Measurements from ENCODE around the gene CDH13. TPM values are rescaled to one million over a fixed set of nuclear protein-coding genes. Genes with fewer than 3 reads are reported as not detected.
A peak's percentile ranks its signal among the peaks of the same experiment; 100 is the strongest.

CDH13 gene
- total RNA-seq, 2 donors from 2014 or later, result 2.9 TPM; not detected in 1

GRCh38 chr16:83353241-83353640, 726.5 kb downstream of the CDH13 start:
- WGBS, 2 donors, result 54 to 63% methylated on average over 3 of the region's 3 CpGs
- intact Hi-C loops (cut with DNase I), result no loop called here
- Histone ChIP-seq H3K36me3 (replicated peaks in 1 of 2; ENCODE audit: insufficient read depth in 1 of 2, low read depth in 2 of 2) (no peaks in the 10 kb centered on the region), H3K4me3 (no peak overlapping the region), H3K4me1 (no peaks in the 10 kb centered on the region), H3K9me3 (no peaks in the 10 kb centered on the region), H3K27me3 (peaks cover 0 to 4% of the 10 kb centered on the region in 2 donors), H3K27ac (no peak overlapping the region)
- ATAC-seq (no peak), DNase-seq (no peak)
- no peak for TF ChIP-seq CTCF (IDR thresholded peaks at IDR 0.05)

GRCh38 chr16:83354015-83354414, 727.2 kb downstream of the CDH13 start:
- no peak overlapping the region for H3K27ac ChIP-seq
- 49 to 54% methylated on average over 7 of the region's 7 CpGs for WGBS, 2 donors
- DNase-seq (no peak), ATAC-seq (no peak)
- TF ChIP-seq CTCF (IDR thresholded peaks at IDR 0.05) (no peak), POLR2A (IDR thresholded peaks at IDR 0.05) (no peak)
- no peaks in the 10 kb centered on the region for H3K4me1 ChIP-seq
- no peaks in the 10 kb centered on the region for H3K9me3 ChIP-seq
- H3K4me3 ChIP-seq, result no peak overlapping the region
- H3K36me3 ChIP-seq (replicated peaks in 1 of 2; ENCODE audit: insufficient read depth in 1 of 2, low read depth in 2 of 2), result no peaks in the 10 kb centered on the region
- H3K27me3 ChIP-seq, result peaks cover 0 to 4% of the 10 kb centered on the region in 2 donors
- intact Hi-C loops (cut with DNase I), result no loop called here

- intact Hi-C loops (cut with DNase I), result no loop called here
- DNase-seq (no peak), ATAC-seq (no peak)
- no peaks in the 10 kb centered on the region for H3K4me1 ChIP-seq
- TF ChIP-seq POLR2A (IDR thresholded peaks at IDR 0.05), result no peak
- TF ChIP-seq CTCF (IDR thresholded peaks at IDR 0.05), result no peak
- 42 to 43% methylated on average over 8 of the region's 8 CpGs for WGBS, 2 donors
- H3K9me3 ChIP-seq, result no peaks in the 10 kb centered on the region
- no peak overlapping the region for H3K4me3 ChIP-seq
- no peak overlapping the region for H3K27ac ChIP-seq
- H3K27me3 ChIP-seq, result peaks cover 0 to 4% of the 10 kb centered on the region in 2 donors
- no peaks in the 10 kb centered on the region for H3K36me3 ChIP-seq (replicated peaks in 1 of 2; ENCODE audit: insufficient read depth in 1 of 2, low read depth in 2 of 2)
These were observed 728.9 kb downstream of the CDH13 start for GRCh38 chr16:83355570-83356218.

- ATAC-seq, result no peak
- peaks cover 0 to 4% of the 10 kb centered on the region in 2 donors for H3K27me3 ChIP-seq
- H3K9me3 ChIP-seq, result no peaks in the 10 kb centered on the region
- 3% methylated on average over 4 of the region's 4 CpGs for WGBS, 2 donors
- no peak overlapping the region for H3K4me3 ChIP-seq
- intact Hi-C loops (cut with DNase I), result no loop called here
- H3K4me1 ChIP-seq, result no peaks in the 10 kb centered on the region
- peak in 3 of 4 donors; percentile 12 to 15 (median 15) for DNase-seq
- no peak overlapping the region for H3K27ac ChIP-seq
- peak in 6 of 7 experiments; percentile 45 to 54 (median 48) for TF ChIP-seq CTCF (IDR thresholded peaks at IDR 0.05)
- no peak for TF ChIP-seq POLR2A (IDR thresholded peaks at IDR 0.05)
- no peaks in the 10 kb centered on the region for H3K36me3 ChIP-seq (replicated peaks in 1 of 2; ENCODE audit: insufficient read depth in 1 of 2, low read depth in 2 of 2)
These were observed 729.5 kb downstream of the CDH13 start for GRCh38 chr16:83356266-83356665.

- TF ChIP-seq POLR2A (IDR thresholded peaks at IDR 0.05) (no peak), CTCF (IDR thresholded peaks at IDR 0.05) (no peak)
- H3K4me3 ChIP-seq, result no peak overlapping the region
- DNase-seq (no peak), ATAC-seq (no peak)
- intact Hi-C loops (cut with DNase I), result no loop called here
- no peaks in the 10 kb centered on the region for H3K4me1 ChIP-seq
- no peaks in the 10 kb centered on the region for H3K36me3 ChIP-seq (replicated peaks in 1 of 2; ENCODE audit: insufficient read depth in 1 of 2, low read depth in 2 of 2)
- H3K27me3 ChIP-seq, result peaks cover 0 to 4% of the 10 kb centered on the region in 2 donors
- H3K9me3 ChIP-seq, result no peaks in the 10 kb centered on the region
- no peak overlapping the region for H3K27ac ChIP-seq
- 53 to 71% methylated on average over 4 of the region's 4 CpGs for WGBS, 2 donors
These were observed 730.2 kb downstream of the CDH13 start for GRCh38 chr16:83356986-83357385.

Data from body of pancreas (tissue), 4 donors.